HepG2 (cell line): ENCODE results near the gene TNP2. TPM values are rescaled to one million over a fixed set of nuclear protein-coding genes. Genes with fewer than 3 reads are reported as not detected.

ENCODE experiments used
- ARNTL ChIP-seq: sonication (generic); formaldehyde crosslinking; IDR thresholded peaks from 2 replicates; pipeline ENCODE4 v1.4.0; 2020; ENCODE audit warnings: mild to moderate bottlenecking, missing genetic modification reagents
- ELF4 ChIP-seq: sonication (generic); formaldehyde crosslinking; IDR thresholded peaks from 2 replicates; pipeline ENCODE4 v1.5.0; 2020; ENCODE audit warnings: missing genetic modification reagents, mild to moderate bottlenecking, moderate library complexity, borderline replicate concordance
- EP300 ChIP-seq, 3 experiments: sonication (generic) in 1 of 3; formaldehyde crosslinking in 1 of 3; IDR thresholded peaks; 2 replicates each; pipeline versions ENCODE4 v1.5.1 to v1.6.1; 2011 to 2020; ENCODE audit warnings: low read depth in 2 of 3, low read length in 2 of 3, borderline replicate concordance in 1 of 3, improper control_type of control experiment in 1 of 3, mild to moderate bottlenecking in 1 of 3, missing genetic modification reagents in 1 of 3, moderate library complexity in 1 of 3
- GMEB1 ChIP-seq: sonication (generic); formaldehyde crosslinking; IDR thresholded peaks from 2 replicates; pipeline ENCODE4 v1.5.1; 2020; ENCODE audit warnings: missing genetic modification reagents, mild to moderate bottlenecking, borderline replicate concordance
- HNF1B ChIP-seq: sonication (generic); formaldehyde crosslinking; IDR thresholded peaks from 2 replicates; pipeline ENCODE4 v1.5.1; 2020; ENCODE audit warnings: mild to moderate bottlenecking, moderate library complexity, missing genetic modification reagents
- HNRNPLL ChIP-seq: fragments of 200-400 bp; formaldehyde crosslinking; IDR thresholded peaks from 2 replicates; pipeline ENCODE4 v1.6.1; 2017; ENCODE audit warnings: mild to moderate bottlenecking, low read depth, low read length; ENCODE audit not compliant: poor library complexity, severe bottlenecking
- KDM3A ChIP-seq: IDR thresholded peaks from 2 replicates; pipeline ENCODE4 v1.6.1; 2018; ENCODE audit warnings: low read depth, missing compliant biosample characterization
- KLF9 ChIP-seq: IDR thresholded peaks from 2 replicates; pipeline ENCODE4 v1.6.1; 2016; ENCODE audit warnings: low read depth
- NFATC3 ChIP-seq: sonication (generic); formaldehyde crosslinking; IDR thresholded peaks from 2 replicates; pipeline ENCODE4 v1.5.1; 2020; ENCODE audit warnings: mild to moderate bottlenecking, missing genetic modification reagents
- NFKB2 ChIP-seq: sonication (generic); formaldehyde crosslinking; IDR thresholded peaks from 2 replicates; pipeline ENCODE4 v1.4.0; 2020; ENCODE audit warnings: missing genetic modification reagents, borderline replicate concordance
- NR2F6 ChIP-seq, 2 experiments: IDR thresholded peaks; 2 replicates each; pipeline ENCODE4 v1.6.1; 2016; ENCODE audit warnings: antibody characterized with exemption in 1 of 2, mild to moderate bottlenecking in 1 of 2
- PAXIP1 ChIP-seq: sonication (generic); formaldehyde crosslinking; conservative IDR thresholded peaks from 2 replicates; pipeline ENCODE4 v1.4.0; 2020; ENCODE audit warnings: mild to moderate bottlenecking, missing genetic modification reagents, moderate library complexity
- RARG ChIP-seq: sonication (generic); formaldehyde crosslinking; IDR thresholded peaks from 2 replicates; pipeline ENCODE4 v1.4.0; 2020; ENCODE audit warnings: low read depth, mild to moderate bottlenecking, missing genetic modification reagents
- RBM39 ChIP-seq: fragments of 200-400 bp; formaldehyde crosslinking; IDR thresholded peaks from one replicate; pipeline ENCODE4 v1.6.1; 2018; ENCODE audit warnings: antibody characterized with exemption, mild to moderate bottlenecking, low read depth, low read length; ENCODE audit not compliant: poor library complexity, severe bottlenecking
- SPEN ChIP-seq: sonication (generic); formaldehyde crosslinking; IDR thresholded peaks from 2 replicates; pipeline ENCODE4 v1.5.1; 2020; ENCODE audit warnings: low read depth, mild to moderate bottlenecking, missing genetic modification reagents
- TEAD3 ChIP-seq: optimal IDR thresholded peaks from 2 replicates; pipeline ENCODE3; 2016; ENCODE audit warnings: borderline replicate concordance
- ZBTB7B ChIP-seq: sonication (generic); formaldehyde crosslinking; IDR thresholded peaks from 2 replicates; pipeline ENCODE4 v1.4.0; 2020; ENCODE audit warnings: missing genetic modification reagents
- ZNF263 ChIP-seq: sonication (generic); formaldehyde crosslinking; IDR thresholded peaks from 2 replicates; pipeline ENCODE4 v1.4.0; 2020; ENCODE audit warnings: missing genetic modification reagents
- ZNF430 ChIP-seq: sonication (generic); formaldehyde crosslinking; IDR thresholded peaks from 2 replicates; pipeline ENCODE4 v1.9.0; 2021; ENCODE audit warnings: mild to moderate bottlenecking, missing genetic modification reagents
- ZNF558 ChIP-seq: sonication (generic); formaldehyde crosslinking; IDR thresholded peaks from 2 replicates; pipeline ENCODE4 v1.9.0; 2022; ENCODE audit warnings: mild to moderate bottlenecking, missing genetic modification reagents, borderline replicate concordance
- ZNF570 ChIP-seq: sonication (generic); formaldehyde crosslinking; IDR thresholded peaks from 2 replicates; pipeline ENCODE4 v1.4.0; 2020; ENCODE audit warnings: mild to moderate bottlenecking, missing genetic modification reagents, borderline replicate concordance
- ZSCAN30 ChIP-seq: sonication (generic); formaldehyde crosslinking; IDR thresholded peaks from 2 replicates; pipeline ENCODE4 v1.5.0; 2020; ENCODE audit warnings: mild to moderate bottlenecking, missing genetic modification reagents
- polyA plus RNA-seq, 8 experiments: library from polyadenylated mRNA; depleted of rRNA in 3 of 8; stranded (reverse) in 7 of 8; unstranded in 1 of 8; fragments of >200 nt; fragmentation: Illumina TruSeq in 4 of 8; extraction: Trizol in 4 of 8; gene quantifications; 2 replicates each; pipeline versions ENCODE4 v1.2.1 to v1.2.3, GENCODE V29; 2011 to 2016; ENCODE audit warnings: low read depth in 4 of 8, missing spikeins in 1 of 8, mixed read lengths in 1 of 8; ENCODE audit not compliant: insufficient read depth in 1 of 8
- total RNA-seq, 5 experiments: library from RNA; depleted of rRNA; stranded (reverse); fragments of >200 nt; fragmentation: Illumina TruSeq; extraction: Trizol; gene quantifications; 2 replicates each; pipeline ENCODE4 v1.2.3, GENCODE V29; 2016; ENCODE audit warnings: low read depth in 1 of 5

TNP2 gene
- total and polyA plus RNA-seq, 2 of the 13 experiments (the other 11 are each of a cell fraction or from before 2014, with no cell fraction given), result not detected

- TF ChIP-seq ZNF263 (CRISPR knock-in tag), result peak; percentile 64; the same call in 1 of the 2 replicates
- TF ChIP-seq ZBTB7B, result peak; percentile 80
- no peak for TF ChIP-seq ZNF570 (CRISPR knock-in tag)
- TF ChIP-seq RARG (CRISPR knock-in tag), result no peak
- TF ChIP-seq GMEB1, result peak; percentile 58
- 0 out of 2 replicates have a peak, but pooled peaks have one; percentile 85 for TF ChIP-seq NFATC3 (CRISPR knock-in tag)
- peak; percentile 59; the same call in 1 of the 2 replicates for TF ChIP-seq KDM3A (CRISPR knock-in tag)
- TF ChIP-seq TEAD3 (CRISPR knock-in tag), result peak; percentile 75
- TF ChIP-seq HNRNPLL, result peak; percentile 68
- 0 out of 2 replicates have a peak, but pooled peaks have one; percentile 72 for TF ChIP-seq ZNF430
- no peak for TF ChIP-seq HNF1B (CRISPR knock-in tag)
- 0 out of 2 replicates have a peak, but pooled peaks have one; percentile 53 for TF ChIP-seq ELF4 (CRISPR knock-in tag)
- no peak for TF ChIP-seq KLF9 (CRISPR knock-in tag)
- peak; percentile 83; the same call in 1 of the 2 replicates for TF ChIP-seq ZSCAN30 (CRISPR knock-in tag)
- TF ChIP-seq SPEN, result no peak; the same call in 1 of the 2 replicates
- TF ChIP-seq ZNF558 (CRISPR knock-in tag), result 0 out of 2 replicates have a peak, but pooled peaks have one; percentile 20
- peak; percentile 29; the same call in 1 of the 2 replicates for TF ChIP-seq ARNTL (CRISPR knock-in tag)
- peak; percentile 80 for TF ChIP-seq RBM39
- peak; percentile 54 for TF ChIP-seq PAXIP1 (CRISPR knock-in tag)
- no peak for TF ChIP-seq NR2F6 (IDR thresholded peaks at IDR 0.05)
- peak; percentile 69; the same call in 1 of the 2 replicates for TF ChIP-seq NR2F6 (CRISPR knock-in tag; IDR thresholded peaks at IDR 0.05)
- TF ChIP-seq NFKB2, result peak; percentile 89; the same call in 1 of the 2 replicates
- TF ChIP-seq EP300 (IDR thresholded peaks at IDR 0.05; ENCODE audit: low read depth in 2 of 2, low read length in 2 of 2), result peak in 1 of 2 experiments; percentile 31; a peak in 1 of 4 replicates
- TF ChIP-seq EP300 (CRISPR knock-in tag; IDR thresholded peaks at IDR 0.05; ENCODE audit: borderline replicate concordance), result no peak; the same call in 1 of the 2 replicates
Measured at GRCh38 chr16:11297492-11298142, 28.5 kb upstream of the TNP2 start (continued).
